Renal pelvis (tissue), 4 donors: ENCODE measurements around the gene SORBS1. TPM values are rescaled to one million over a fixed set of nuclear protein-coding genes. Genes with fewer than 3 reads are reported as not detected.
"Not testable (repeated sequence)": the region's sequence is repeated elsewhere in the genome, so short reads cannot be mapped to it uniquely, and the experiment has no call there.

Source experiments
- DNase-seq: peaks from one replicate; pipeline ENCODE4 v3.0.0-alpha.2; 2013
- polyA plus RNA-seq, 3 donors: library from polyadenylated mRNA; unstranded; fragments of 120-200 nt; gene quantifications; one replicate each; pipeline ENCODE4 v1.2.1, GENCODE V29; 2013; ENCODE audit not compliant: insufficient read length in 3 of 3

Gene SORBS1
- polyA plus RNA-seq, 3 donors: 27.0 to 35.1 (median 28.2) TPM

- no peak for DNase-seq
Measured at GRCh38 chr10:95493862-95494261, 67.3 kb downstream of the SORBS1 start.

GRCh38 chr10:95487994-95488393 lies 73.2 kb downstream of the SORBS1 start:
- no peak for DNase-seq

- DNase-seq: no peak
Measured at GRCh38 chr10:95485056-95485844, 75.9 kb downstream of the SORBS1 start.

- no peak for DNase-seq
Measured at GRCh38 chr10:95482501-95483233, 78.5 kb downstream of the SORBS1 start.

- no peak for DNase-seq
Measured at GRCh38 chr10:95480901-95481491, 80.2 kb downstream of the SORBS1 start.

DNA sequence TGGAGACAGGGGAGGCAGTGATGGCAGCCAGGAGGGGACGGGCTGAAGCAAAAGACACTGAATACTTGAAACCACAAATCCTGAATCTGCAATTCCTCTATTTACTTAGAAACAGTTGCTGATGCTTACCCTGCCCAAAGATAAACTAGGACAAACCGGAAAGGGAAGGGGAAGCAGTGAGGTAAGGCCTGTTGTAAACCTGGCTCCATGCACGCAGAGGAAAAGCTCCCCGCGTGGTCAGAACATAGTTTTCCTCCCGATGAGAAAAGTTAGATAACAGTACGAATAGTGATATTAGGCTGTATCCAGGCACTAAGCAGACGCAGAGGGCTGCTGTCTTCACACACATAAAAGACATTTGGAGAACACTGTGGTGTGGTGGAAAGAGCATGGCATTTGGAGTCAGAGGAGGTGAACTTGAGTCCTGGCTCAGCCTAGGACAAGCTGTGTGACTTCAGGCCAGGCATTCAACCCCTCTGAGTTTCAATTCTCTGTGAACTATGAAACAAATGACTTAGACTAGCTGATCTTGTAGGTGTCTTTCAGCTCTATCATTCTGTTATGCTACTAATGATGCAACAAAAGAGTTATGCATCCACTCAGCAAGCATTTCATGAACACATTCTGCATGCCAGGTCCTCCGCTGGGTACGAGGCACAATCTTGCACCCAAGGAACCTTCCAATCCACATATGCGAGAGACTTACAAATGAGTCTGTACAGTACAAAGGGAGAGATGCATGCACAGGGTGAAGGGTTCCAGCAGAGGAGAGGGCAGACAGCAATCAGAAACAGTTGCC lies 80.9 kb downstream of the SORBS1 start:
- DNase-seq: no peak

- DNase-seq: no peak
Measured at GRCh38 chr10:95478935-95479334, 82.2 kb downstream of the SORBS1 start.

- no peak for DNase-seq
Measured at GRCh38 chr10:95478185-95478584, 83.0 kb downstream of the SORBS1 start.

DNA sequence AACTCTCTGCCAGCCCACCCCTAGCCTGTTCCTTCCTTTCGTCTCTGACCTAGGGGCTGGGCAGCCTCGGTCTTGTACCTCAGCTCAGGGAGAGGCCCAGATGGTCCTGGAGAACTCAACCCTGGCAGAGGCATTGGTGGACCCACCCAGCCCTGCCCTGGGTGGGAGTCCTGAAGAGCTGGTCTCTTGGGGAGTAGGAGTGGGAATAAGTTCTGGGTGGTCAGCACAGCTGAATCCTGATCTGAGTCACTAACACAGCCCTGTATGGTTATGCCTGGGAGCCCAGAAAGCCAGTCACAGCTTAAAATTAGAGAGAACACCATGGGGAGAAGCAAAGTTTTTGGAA lies 84.0 kb downstream of the SORBS1 start:
- DNase-seq: no peak

- no peak for DNase-seq
Measured at GRCh38 chr10:95476469-95477174, 84.5 kb downstream of the SORBS1 start.

- no peak for DNase-seq
Measured at GRCh38 chr10:95475827-95476468, 85.2 kb downstream of the SORBS1 start.

DNA sequence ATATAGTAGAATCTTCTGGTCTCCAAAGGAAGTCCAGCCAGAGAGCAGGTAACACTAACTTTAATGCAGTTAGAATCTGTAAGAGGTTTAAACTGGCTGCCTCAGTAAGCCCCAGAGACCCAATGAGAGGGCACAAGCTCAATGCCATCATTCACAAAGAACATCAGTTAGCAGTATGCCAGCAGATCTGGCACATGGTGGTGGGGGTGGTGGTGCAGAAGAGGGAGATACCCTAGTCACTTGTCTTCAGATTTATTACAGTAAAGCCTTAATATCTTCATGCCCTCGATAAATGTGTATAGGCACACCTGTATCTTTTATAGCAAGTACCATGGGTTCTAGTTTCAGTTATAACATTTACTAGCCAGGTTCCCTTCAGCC lies 86.2 kb downstream of the SORBS1 start:
- DNase-seq: no peak

DNA sequence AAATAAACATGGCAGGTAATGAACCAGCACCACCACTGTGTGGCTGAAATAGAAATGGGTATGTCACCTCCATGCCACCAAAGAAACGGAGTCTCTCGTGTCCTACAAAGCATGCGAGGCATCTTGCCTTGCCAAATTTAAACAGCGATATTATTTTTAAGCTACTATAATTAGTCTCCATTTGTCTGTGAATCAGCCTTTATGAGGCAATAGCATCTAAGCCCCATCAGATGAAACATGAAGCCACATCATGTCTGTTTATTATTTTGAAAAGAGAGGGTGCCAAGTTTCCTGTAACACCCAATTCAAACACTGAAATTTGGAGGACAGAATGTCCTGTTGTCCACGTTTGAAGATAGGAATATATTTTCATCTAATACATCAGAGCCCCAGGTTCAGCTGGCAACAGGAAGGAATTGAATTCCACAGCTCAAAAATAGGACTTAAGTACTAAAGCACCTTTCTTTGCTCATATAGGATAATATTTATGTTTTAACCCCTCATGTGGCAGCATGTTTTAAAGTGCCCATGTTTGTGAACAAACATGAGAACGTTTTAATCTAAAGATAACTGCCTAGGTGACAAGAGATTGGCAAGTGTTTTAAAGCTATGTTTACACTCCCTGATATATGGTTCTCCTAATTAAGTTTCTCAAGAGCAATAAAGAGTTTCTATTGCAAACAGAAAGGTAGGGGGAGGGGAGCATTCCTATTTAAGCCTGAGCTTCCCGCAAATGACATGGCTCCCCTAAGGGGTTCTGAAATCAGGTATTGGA lies 86.8 kb downstream of the SORBS1 start:
- DNase-seq: peak; percentile 74

GRCh38 chr10:95472304-95473088 lies 88.7 kb downstream of the SORBS1 start:
- no peak for DNase-seq

DNA sequence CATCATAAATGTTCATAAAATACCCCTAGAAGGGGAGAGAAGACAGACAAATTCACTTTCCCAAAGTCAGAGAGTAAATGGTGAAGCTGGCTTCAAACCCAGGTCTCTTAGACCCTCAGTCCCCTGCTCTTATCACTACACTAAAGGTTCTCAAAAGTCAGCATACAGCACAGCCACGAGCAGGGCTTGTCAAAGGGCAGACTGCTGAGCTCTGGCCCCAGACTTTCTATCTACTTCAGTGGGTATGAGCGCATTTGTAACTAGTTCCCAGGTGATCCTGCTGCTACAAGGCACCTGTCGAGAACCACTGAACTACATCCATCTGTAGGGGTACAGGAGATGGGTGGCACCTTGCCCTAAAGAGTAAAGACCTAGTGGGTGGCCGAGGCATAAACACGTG lies 91.5 kb downstream of the SORBS1 start:
- no peak for DNase-seq

GRCh38 chr10:95469251-95469650 lies 91.9 kb downstream of the SORBS1 start:
- DNase-seq: no peak

GRCh38 chr10:95467642-95468041 lies 93.5 kb downstream of the SORBS1 start:
- DNase-seq: not testable (repeated sequence)

DNA sequence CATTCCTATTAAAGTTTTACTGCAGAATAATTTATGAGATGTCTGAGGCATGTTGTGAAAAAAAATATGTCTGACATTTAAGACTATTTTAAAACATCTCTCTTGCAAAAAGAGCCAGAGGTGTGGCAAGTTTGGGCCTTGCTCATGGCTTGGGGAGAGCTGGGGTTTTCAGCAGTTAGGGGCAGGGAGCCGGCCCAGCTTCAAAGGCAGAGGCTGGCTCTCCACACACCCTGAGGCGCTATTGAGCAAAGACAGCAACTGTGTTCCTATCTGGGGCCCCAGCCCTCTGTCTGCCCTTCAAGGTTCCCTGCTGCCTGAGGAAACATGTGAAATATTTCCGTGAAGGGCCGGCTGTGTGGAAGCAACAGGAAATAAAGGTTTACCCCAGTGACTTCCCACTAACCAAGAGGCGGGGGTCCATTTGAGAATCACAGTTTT lies 94.0 kb downstream of the SORBS1 start:
- no peak for DNase-seq

DNA sequence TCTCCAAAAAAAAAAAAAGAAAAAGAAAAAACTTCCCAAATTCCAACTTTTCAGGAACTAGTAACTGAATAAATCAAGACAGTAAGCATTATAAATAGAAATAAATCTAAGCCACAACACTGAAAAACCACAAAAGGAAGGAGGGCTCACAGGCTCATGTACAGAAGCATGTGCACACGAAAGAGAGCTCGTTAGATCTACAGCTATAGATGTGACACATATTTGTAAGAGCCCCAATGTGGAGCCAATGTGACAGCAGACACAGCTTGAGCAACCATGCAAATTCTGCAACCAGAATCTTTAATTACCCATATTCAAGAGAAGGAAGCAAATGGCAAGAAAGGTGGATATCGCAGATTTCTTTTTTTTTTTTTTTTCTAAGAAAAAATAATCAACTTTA lies 94.7 kb downstream of the SORBS1 start:
- no peak for DNase-seq
